Common myeloid progenitor, CD34-positive (primary cell): Measurements from ENCODE around the gene EHBP1L1.
"Not testable (repeated sequence)": the region's sequence is repeated elsewhere in the genome, so short reads cannot be mapped to it uniquely, and the experiment has no call there.

ENCODE experiments used
- CTCF ChIA-PET: fragments of 350-600 bp; sonication (Branson Sonifier 250); formaldehyde crosslinking; loops from one replicate; lab custom pipeline; 2021; ENCODE audit warnings: antibody characterized with exemption; lab: Charles Lee
- POLR2A ChIA-PET: fragments of 350-600 bp; sonication (Branson Sonifier 250); formaldehyde crosslinking; loops from one replicate; lab custom pipeline; 2021; ENCODE audit warnings: antibody characterized with exemption; lab: Charles Lee
- DNase-seq, 3 donors: peaks; one replicate each; pipeline versions ENCODE4 v3.0.0 to v3.0.0-alpha.2; 2013
- H3K27ac ChIP-seq, 2 experiments: 1 replicate in 1 of 2; 2 replicates in 1 of 2; pipeline ENCODE4 v1.7.0; 2013; ENCODE audit warnings: inconsistent platforms in 2 of 2, low read length in 2 of 2, mild to moderate bottlenecking in 2 of 2, low read depth in 1 of 2, moderate library complexity in 1 of 2; ENCODE audit not compliant: severe bottlenecking in 2 of 2, insufficient read depth in 1 of 2, poor library complexity in 1 of 2
- H3K27me3 ChIP-seq, 5 experiments: replicated peaks in 2 of 5; 1 replicate in 3 of 5; 2 replicates in 2 of 5; pipeline versions ENCODE4 v1.6.1 to v1.7.0; 2013; ENCODE audit warnings: low read length in 4 of 5, mild to moderate bottlenecking in 2 of 5, moderate library complexity in 2 of 5, inconsistent platforms in 1 of 5; ENCODE audit not compliant: insufficient read depth in 5 of 5, control insufficient read depth in 4 of 5
- H3K36me3 ChIP-seq, 4 experiments: 1 replicate in 2 of 4; 2 replicates in 2 of 4; pipeline versions ENCODE4 v1.6.1 to v1.7.0; 2013; ENCODE audit warnings: low read length in 3 of 4, control low read depth in 1 of 4, mild to moderate bottlenecking in 1 of 4; ENCODE audit not compliant: control insufficient read depth in 4 of 4, insufficient read depth in 4 of 4
- H3K4me1 ChIP-seq, 4 experiments: 1 replicate in 3 of 4; 2 replicates in 1 of 4; pipeline versions ENCODE4 v1.6.1 to v1.7.1; 2013; ENCODE audit warnings: low read length in 3 of 4, mild to moderate bottlenecking in 3 of 4, control low read depth in 1 of 4, inconsistent platforms in 1 of 4, moderate library complexity in 1 of 4; ENCODE audit not compliant: control insufficient read depth in 4 of 4, insufficient read depth in 4 of 4; ENCODE audit errors: control extremely low read depth in 1 of 4
- H3K4me3 ChIP-seq, 7 experiments: 1 replicate in 4 of 7; 2 replicates in 3 of 7; pipeline versions ENCODE4 v1.5.1 to v1.7.0; 2013; ENCODE audit warnings: mild to moderate bottlenecking in 7 of 7, low read length in 6 of 7, moderate library complexity in 6 of 7, inconsistent platforms in 2 of 7, low read depth in 2 of 7, control low read depth in 1 of 7; ENCODE audit not compliant: insufficient read depth in 4 of 7, control insufficient read depth in 1 of 7; ENCODE audit errors: extremely low read depth in 1 of 7
- H3K9me3 ChIP-seq, 5 experiments: 1 replicate in 4 of 5; 2 replicates in 1 of 5; pipeline versions ENCODE4 v1.6.1 to v1.7.1; 2013; ENCODE audit warnings: low read length in 4 of 5, mild to moderate bottlenecking in 2 of 5, inconsistent platforms in 1 of 5, low read depth in 1 of 5, moderate library complexity in 1 of 5; ENCODE audit not compliant: control insufficient read depth in 4 of 5, insufficient read depth in 2 of 5; ENCODE audit errors: control extremely low read depth in 1 of 5
- WGBS: methylation state at CpG from one replicate; pipeline ENCODE4 v1.1.5; 2013; ENCODE audit not compliant: insufficient coverage; 5-methylcytosine and 5-hydroxymethylcytosine counted together

The EHBP1L1 gene

GRCh38 chr11:65639228-65639597 is 63.4 kb downstream of the EHBP1L1 start:
- H3K36me3 ChIP-seq, result peaks cover 0 to 47% (median 29%) of the 10 kb centered on the region in 4 experiments
- ChIA-PET CTCF (interaction anchor here (1.0 to 6.5 kb wide), 5 partner anchors 13 to 383 kb away, joined by 3 to 56 read pairs (median 6); partner anchors contain the start of gene MAP3K11), POLR2A (interaction anchor here (0.6 to 2.0 kb wide), 5 partner anchors 8 to 212 kb away, joined by 3 to 18 read pairs (median 7); no protein-coding TSS in a partner anchor)
- peak overlapping the region in 5 of 7 experiments; percentile 76 to 84 (median 80) for H3K4me3 ChIP-seq
- DNase-seq, H3K27me3 ChIP-seq, H3K9me3 ChIP-seq: not testable (repeated sequence)
- peak overlapping the region in 1 of 2 experiments; percentile 84 for H3K27ac ChIP-seq
- H3K4me1 ChIP-seq, result peaks cover 5 to 79% (median 68%) of the 10 kb centered on the region in 4 experiments
- WGBS, result 75% methylated on average over 7 of the region's 9 CpGs

DNA sequence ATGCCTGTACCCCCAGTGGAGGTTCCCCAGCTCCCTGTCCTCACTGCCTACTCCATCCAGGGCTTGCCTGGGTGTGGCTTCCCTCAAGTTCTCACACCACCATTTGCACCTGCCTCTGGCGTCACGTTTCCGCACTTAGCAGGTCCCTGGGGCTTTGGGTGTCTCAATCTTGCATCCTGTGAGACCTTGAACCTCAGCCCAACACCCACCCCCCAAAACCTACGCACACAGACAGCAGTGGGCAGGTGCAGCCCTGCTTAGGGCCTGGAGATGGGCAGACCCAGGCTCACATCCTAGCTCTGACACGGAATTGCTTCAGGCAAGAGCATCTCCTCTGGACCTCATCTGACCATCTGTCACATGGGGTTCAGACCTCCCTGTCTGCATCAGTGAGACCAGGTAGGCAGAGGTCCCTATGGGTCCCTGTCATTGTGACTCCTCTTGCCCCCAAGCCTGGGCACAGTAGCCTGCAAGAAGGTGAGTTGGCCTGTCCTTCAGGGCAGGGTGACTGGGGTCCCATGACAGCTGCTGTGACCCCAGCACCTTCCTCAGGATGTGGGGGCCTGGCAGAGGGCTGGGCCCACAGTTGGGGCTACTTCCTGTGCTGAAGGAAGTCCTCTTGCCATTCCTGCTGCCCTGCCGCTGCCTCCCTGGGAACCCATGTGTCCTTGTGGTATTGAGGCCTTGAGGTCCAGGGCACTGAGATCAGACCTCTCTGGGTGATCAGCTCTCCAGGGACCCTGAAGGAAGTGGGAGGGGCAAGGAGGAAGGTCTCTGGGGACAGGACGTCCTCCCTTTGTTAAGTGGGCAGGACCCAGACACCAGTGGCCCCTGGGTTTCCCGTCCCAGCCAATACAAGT is 64.0 kb downstream of the EHBP1L1 start:
- no peaks in the 10 kb centered on the region for H3K9me3 ChIP-seq
- peak; percentile 47 to 72 (median 59) for DNase-seq
- H3K4me1 ChIP-seq, result peaks cover 5 to 73% (median 64%) of the 10 kb centered on the region in 4 experiments
- H3K27ac ChIP-seq, result peak overlapping the region; percentile 68 to 84
- POLR2A ChIA-PET, result interaction anchor here (0.5 to 3.8 kb wide), 5 partner anchors 9 to 129 kb away, joined by 3 to 43 read pairs (median 6); partner anchors contain the start of gene RELA
- CTCF ChIA-PET, result interaction anchor here (1.0 to 6.5 kb wide), 6 partner anchors 12 to 241 kb away, joined by 4 to 56 read pairs (median 12); partner anchors contain the start of gene MAP3K11
- H3K27me3 ChIP-seq, result no peaks in the 10 kb centered on the region
- WGBS, result 50% methylated on average over 5 of the region's 8 CpGs
- H3K4me3 ChIP-seq, result peak overlapping the region in 6 of 7 experiments; percentile 58 to 78 (median 62)
- H3K36me3 ChIP-seq, result peaks cover 0 to 47% (median 29%) of the 10 kb centered on the region in 4 experiments

DNA sequence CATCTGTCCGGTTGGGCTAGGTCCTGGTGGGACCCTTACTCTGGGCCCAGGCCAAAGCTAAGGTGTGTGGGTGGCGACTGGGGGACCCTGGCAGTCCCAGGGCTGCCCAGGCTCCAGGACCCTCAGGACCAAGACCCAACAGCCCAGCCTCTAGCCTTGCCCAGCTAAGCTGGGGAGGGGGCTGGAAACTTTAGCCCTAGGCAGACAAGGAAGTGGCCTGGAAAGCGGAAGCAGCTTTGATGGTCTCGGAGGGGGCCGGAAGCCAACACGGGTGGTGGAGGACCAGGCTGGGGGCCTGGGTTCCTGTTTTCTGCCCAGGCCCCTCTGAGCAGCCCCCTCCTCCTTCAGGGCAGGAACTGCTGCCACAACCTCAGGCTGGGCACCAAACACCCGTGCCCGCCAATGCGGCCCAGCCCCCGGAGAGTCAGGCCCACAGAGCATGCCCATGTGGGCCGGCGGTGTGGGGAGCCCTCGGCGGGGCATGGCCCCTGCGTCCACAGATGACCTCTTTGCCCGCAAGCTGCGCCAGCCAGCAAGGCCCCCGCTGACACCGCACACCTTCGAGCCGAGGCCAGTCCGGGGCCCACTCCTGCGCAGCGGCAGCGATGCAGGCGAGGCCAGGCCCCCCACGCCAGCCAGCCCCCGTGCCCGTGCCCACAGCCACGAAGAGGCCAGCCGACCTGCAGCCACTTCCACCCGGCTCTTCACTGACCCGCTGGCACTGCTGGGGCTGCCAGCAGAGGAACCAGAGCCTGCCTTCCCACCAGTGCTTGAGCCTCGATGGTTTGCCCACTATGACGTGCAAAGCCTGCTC is 64.8 kb downstream of the EHBP1L1 start:
- Histone ChIP-seq H3K36me3 (peaks cover 0 to 47% (median 30%) of the 10 kb centered on the region in 4 experiments), H3K27ac (peak overlapping the region; percentile 68 to 84), H3K4me1 (peaks cover 5 to 70% (median 63%) of the 10 kb centered on the region in 4 experiments), H3K9me3 (no peaks in the 10 kb centered on the region), H3K4me3 (peak overlapping the region; percentile 27 to 78 (median 62)), H3K27me3 (no peaks in the 10 kb centered on the region)
- WGBS, result 1% methylated on average over 35 of the region's 35 CpGs
- CTCF ChIA-PET, result interaction anchor here (0.9 to 6.5 kb wide), 6 partner anchors 11 to 240 kb away, joined by 3 to 56 read pairs (median 12); partner anchors contain the start of gene MAP3K11
- POLR2A ChIA-PET, result interaction anchor here (0.8 to 3.8 kb wide), 5 partner anchors 10 to 22 kb away, joined by 3 to 43 read pairs (median 6); partner anchors contain the start of gene RELA
- peak; percentile 82 to 98 (median 97) for DNase-seq

GRCh38 chr11:65641297-65642013 is 65.6 kb downstream of the EHBP1L1 start:
- Histone ChIP-seq H3K4me1 (peaks cover 5 to 68% (median 63%) of the 10 kb centered on the region in 4 experiments), H3K27me3 (no peaks in the 10 kb centered on the region), H3K4me3 (peak overlapping the region; percentile 27 to 78 (median 62)), H3K36me3 (peaks cover 0 to 47% (median 31%) of the 10 kb centered on the region in 4 experiments), H3K27ac (peak overlapping the region; percentile 62 to 68), H3K9me3 (no peaks in the 10 kb centered on the region)
- peak in 1 of 3 donors; percentile 26 for DNase-seq
- POLR2A ChIA-PET, result interaction anchor here (1.6 to 3.8 kb wide), 3 partner anchors 11 to 22 kb away, joined by 4 to 43 read pairs (median 7); partner anchors contain the start of gene RELA
- CTCF ChIA-PET, result interaction anchor here (0.6 to 6.5 kb wide), 11 partner anchors 8 to 248 kb away, joined by 3 to 56 read pairs (median 4); partner anchors contain the start of gene RELA
- 29% methylated on average over 14 of the region's 16 CpGs for WGBS
